Panc1 (cell line): Measurements from ENCODE around the gene ADI1. TPM values are rescaled to one million over a fixed set of nuclear protein-coding genes. Genes with fewer than 3 reads are reported as not detected.
"Not testable (repeated sequence)": the region's sequence is repeated elsewhere in the genome, so short reads cannot be mapped to it uniquely, and the experiment has no call there.

ENCODE experiments used
- ATAC-seq: fragments of 200-7000 bp; cut with Tn5 transposase; 2 replicates; pipeline ENCODE4 v1.9.1; 2020; ENCODE audit warnings: mild to moderate bottlenecking, moderate library complexity
- BruUV-seq: library from RNA; stranded (reverse); fragments of 400-500 nt; replicated peaks from 2 replicates; lab custom pipeline; 2021; lab: Mats Ljungman, UMichigan
- CTCF ChIA-PET: fragments of 300-600 bp; sonication (Branson Sonifier 250); formaldehyde crosslinking; loops from one replicate; lab custom pipeline; 2022; ENCODE audit warnings: antibody characterized with exemption; lab: Charles Lee
- POLR2A ChIA-PET: fragments of 300-600 bp; sonication (Branson Sonifier 250); formaldehyde crosslinking; loops from one replicate; lab custom pipeline; 2022; ENCODE audit warnings: antibody characterized with exemption; lab: Charles Lee
- DNase-seq: peaks from one replicate; pipeline ENCODE4 v3.0.0-alpha.2; 2010; ENCODE audit warnings: low read depth, low spot score
- H3K27ac ChIP-seq: 2 replicates; pipeline ENCODE4 v1.5.1; 2011; ENCODE audit warnings: mild to moderate bottlenecking, low read length, inconsistent platforms
- H3K27me3 ChIP-seq: fragments of 200-500 bp; sonication (Bioruptor generic); 2 replicates; pipeline ENCODE4 v1.6.0; 2014; ENCODE audit warnings: low read length, inconsistent platforms; ENCODE audit not compliant: control insufficient read depth, insufficient read depth
- H3K36me3 ChIP-seq: fragments of 200-500 bp; sonication (Bioruptor generic); 2 replicates; pipeline ENCODE4 v1.5.1; 2014; ENCODE audit warnings: inconsistent platforms, mild to moderate bottlenecking, low read length, moderate library complexity; ENCODE audit not compliant: control insufficient read depth, insufficient read depth
- H3K4me1 ChIP-seq: 2 replicates; pipeline ENCODE4 v1.5.1; 2011; ENCODE audit warnings: inconsistent platforms, mild to moderate bottlenecking, low read length, moderate library complexity; ENCODE audit not compliant: control insufficient read depth, insufficient read depth
- H3K4me3 ChIP-seq, 2 experiments: 2 replicates each; pipeline ENCODE4 v1.5.1; 2011 to 2012; ENCODE audit warnings: low read depth in 2 of 2, low read length in 2 of 2, mild to moderate bottlenecking in 2 of 2, inconsistent platforms in 1 of 2, moderate library complexity in 1 of 2
- H3K9me3 ChIP-seq: fragments of 200-500 bp; sonication (Bioruptor generic); 2 replicates; pipeline ENCODE4 v1.5.1; 2014; ENCODE audit warnings: low read depth, mild to moderate bottlenecking, inconsistent platforms, low read length, moderate library complexity; ENCODE audit not compliant: control insufficient read depth, insufficient read depth
- CTCF ChIP-seq: fragments of 450-650 bp; IDR thresholded peaks from 2 replicates; pipeline ENCODE4 v1.5.1; 2017; ENCODE audit warnings: mild to moderate bottlenecking
- POLR2AphosphoS5 ChIP-seq: IDR thresholded peaks from 2 replicates; pipeline ENCODE4 v1.6.1; 2012; ENCODE audit warnings: mild to moderate bottlenecking, low read depth, low read length, moderate library complexity
- REST ChIP-seq, 2 experiments: IDR thresholded peaks; 2 replicates each; pipeline ENCODE4 v1.6.1; 2011 to 2012; ENCODE audit warnings: low read depth in 2 of 2, control low read depth in 1 of 2, low read length in 1 of 2, mild to moderate bottlenecking in 1 of 2, moderate library complexity in 1 of 2; ENCODE audit not compliant: insufficient read depth in 1 of 2
- SIN3A ChIP-seq: IDR thresholded peaks from 2 replicates; pipeline ENCODE4 v1.6.1; 2012; ENCODE audit warnings: low read depth, mild to moderate bottlenecking, low read length, moderate library complexity, borderline replicate concordance; ENCODE audit not compliant: insufficient read depth
- TCF7L2 ChIP-seq: IDR thresholded peaks from 2 replicates; pipeline ENCODE4 v1.6.1; 2011; ENCODE audit warnings: mild to moderate bottlenecking, low read depth, low read length, inconsistent platforms
- in situ Hi-C: cut with HindIII; loops from 2 replicates; pipeline ENCODE4 v1.10.0; 2016; ENCODE audit warnings: low sequenced_read_pairs, low pct_unique_long_range_greater_than_20kb
- intact Hi-C: fragments of 100-400 bp; cut with micrococcal nuclease; formaldehyde crosslinking; loops from one replicate; pipeline ENCODE4 v1.10.0; 2022; ENCODE audit not compliant: unreplicated experiment
- total RNA-seq: library from RNA; stranded (reverse); gene quantifications from one replicate; pipeline ENCODE4 v1.2.1, GENCODE V29; 2021; ENCODE audit not compliant: unreplicated experiment

Gene ADI1
- total RNA-seq, 1 experiment from 2014 or later: 42.9 TPM

- no TSS peak for BruUV-seq
- Histone ChIP-seq H3K4me1 (no peaks in the 10 kb centered on the region), H3K36me3 (no peaks in the 10 kb centered on the region; the same call in 1 of the 2 replicates), H3K4me3 (no peak overlapping the region), H3K27ac (no peak overlapping the region), H3K27me3 (no peaks in the 10 kb centered on the region), H3K9me3 (no peaks in the 10 kb centered on the region)
- ATAC-seq: no peak
- no peak for TF ChIP-seq TCF7L2
- no peak for TF ChIP-seq CTCF
- no peak for TF ChIP-seq SIN3A
- no peak for TF ChIP-seq POLR2AphosphoS5
- TF ChIP-seq REST (IDR thresholded peaks at IDR 0.05; ENCODE audit: insufficient read depth in 1 of 2, low read depth in 2 of 2, low read length in 1 of 2): no peak
- intact Hi-C loops: no loop called here
- in situ Hi-C loops: no loop called here
- no peak for DNase-seq
- POLR2A ChIA-PET: interaction anchor here (0.6 kb wide), 1 partner anchor 1379 kb away, joined by 3 read pairs; no protein-coding TSS in a partner anchor
- CTCF ChIA-PET: no interaction called here
Observed at GRCh38 chr2:3492951-3493614, 26.2 kb downstream of the ADI1 start.

- H3K27ac ChIP-seq, CTCF ChIA-PET, H3K36me3 ChIP-seq, in situ Hi-C loops, POLR2A ChIA-PET, H3K27me3 ChIP-seq, DNase-seq, BruUV-seq, H3K4me1 ChIP-seq, H3K4me3 ChIP-seq, H3K9me3 ChIP-seq, ATAC-seq, intact Hi-C loops: not testable (repeated sequence)
Observed at GRCh38 chr2:3492475-3492787, 26.9 kb downstream of the ADI1 start.

GRCh38 chr2:3491716-3492474 is 27.4 kb downstream of the ADI1 start:
- ATAC-seq: no peak
- in situ Hi-C loops: no loop called here

More at GRCh38 chr2:3491716-3492474, 27.4 kb downstream of the ADI1 start:
- Histone ChIP-seq H3K4me1 (no peaks in the 10 kb centered on the region), H3K27ac (no peak overlapping the region), H3K36me3 (no peaks in the 10 kb centered on the region), H3K4me3 (no peak overlapping the region), H3K9me3 (no peaks in the 10 kb centered on the region), H3K27me3 (no peaks in the 10 kb centered on the region)
- ChIA-PET POLR2A (no interaction called here), CTCF (no interaction called here)
- intact Hi-C loops: no loop called here
- BruUV-seq: no TSS peak
- no peak for DNase-seq
- TF ChIP-seq REST (IDR thresholded peaks at IDR 0.05; ENCODE audit: insufficient read depth in 1 of 2, low read depth in 2 of 2, low read length in 1 of 2): no peak
- TF ChIP-seq SIN3A: no peak
- TF ChIP-seq POLR2AphosphoS5: no peak
